GM18507 (cell line): Measurements from ENCODE around the gene TAF4B.
"Not testable (repeated sequence)": the region's sequence is repeated elsewhere in the genome, so short reads cannot be mapped to it uniquely, and the experiment has no call there.

Source experiments
- DNase-seq: peaks from one replicate; pipeline ENCODE4 v3.0.0; 2011; ENCODE audit warnings: low read depth; ENCODE audit not compliant: insufficient read length; ENCODE audit errors: extremely low spot score
- FAIRE-seq: peaks from 2 replicates; lab custom pipeline; 2011; peaks lifted over from hg19 to GRCh38; lab: Jason Lieb, UNC

Gene TAF4B

DNA sequence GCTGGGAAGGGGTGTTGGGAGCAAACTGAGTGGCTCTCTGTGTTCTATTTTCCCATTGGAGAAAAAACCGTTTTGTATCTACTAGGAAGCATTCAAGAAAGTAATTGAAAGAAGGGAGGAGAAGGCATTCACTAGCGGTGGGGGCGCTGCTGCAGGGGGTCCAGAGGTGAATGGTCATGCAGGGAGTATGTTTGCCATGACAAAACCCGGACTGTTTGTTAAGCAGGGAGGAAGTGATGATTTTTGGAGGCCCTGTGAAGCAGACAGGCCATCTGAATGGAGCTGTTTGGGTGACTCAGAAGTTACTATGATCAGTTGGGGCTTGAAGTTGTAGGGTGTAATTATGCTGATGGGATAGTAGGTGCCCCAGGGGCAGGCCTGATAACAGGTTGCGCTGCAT, 7.0 kb downstream of the TAF4B start:
- DNase-seq: no peak
- FAIRE-seq: no peak

DNA sequence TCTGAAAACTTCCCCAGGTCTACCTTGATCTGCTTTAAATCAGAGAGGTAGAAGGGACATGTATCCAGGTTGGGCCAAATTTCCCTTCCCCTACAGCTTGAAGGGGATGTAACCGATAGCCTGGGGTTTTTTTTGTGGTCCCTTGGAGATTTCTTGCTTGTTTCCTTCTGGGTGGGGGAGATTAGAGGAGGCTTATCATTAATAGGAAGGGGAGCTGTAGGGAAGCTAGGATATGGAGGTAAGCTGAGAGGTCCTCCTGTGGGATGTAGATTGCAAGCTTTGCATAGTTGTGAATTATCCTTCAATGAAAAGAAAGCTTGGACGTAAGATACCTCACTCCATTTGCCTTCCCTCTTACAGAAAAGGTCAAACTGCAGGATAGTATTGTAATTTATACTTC, 11.1 kb downstream of the TAF4B start:
- DNase-seq, FAIRE-seq: not testable (repeated sequence)

DNA sequence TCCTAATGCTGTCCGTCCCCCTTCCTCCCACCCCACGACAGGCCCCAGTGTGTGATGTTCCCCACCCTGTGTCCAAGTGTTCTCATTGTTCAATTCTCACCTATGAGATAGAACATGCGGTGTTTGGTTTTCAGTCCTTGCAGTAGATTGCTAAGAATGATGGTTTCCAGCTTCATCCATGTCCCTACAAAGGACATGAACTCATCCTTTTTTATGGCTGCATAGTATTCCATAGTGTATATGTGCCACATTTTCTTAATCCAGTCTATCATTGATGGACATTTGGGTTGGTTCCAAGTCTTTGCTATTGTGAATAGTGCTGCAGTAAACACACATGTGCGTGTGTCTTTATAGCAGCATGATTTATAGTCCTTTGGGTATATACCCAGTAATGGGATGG, 12.5 kb downstream of the TAF4B start:
- not testable (repeated sequence) for DNase-seq, FAIRE-seq

DNA sequence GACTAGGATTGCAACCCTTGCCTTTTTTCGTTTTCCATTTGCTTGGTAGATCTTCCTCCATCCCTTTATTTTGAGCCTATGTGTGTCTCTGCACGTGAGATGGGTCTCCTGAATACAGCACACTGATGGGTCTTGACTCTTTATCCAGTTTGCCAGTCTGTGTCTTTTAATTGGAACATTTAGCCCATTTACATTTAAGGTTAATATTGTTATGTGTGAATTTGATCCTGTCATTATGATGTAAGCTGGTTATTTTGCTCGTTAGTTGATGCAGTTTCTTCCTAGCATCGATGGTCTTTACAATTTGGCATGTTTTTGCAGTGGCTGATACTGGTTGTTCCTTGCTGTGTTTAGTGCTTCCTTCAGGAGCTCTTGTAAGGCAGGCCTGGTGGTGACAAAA, 16.1 kb downstream of the TAF4B start:
- DNase-seq, FAIRE-seq: not testable (repeated sequence)

DNA sequence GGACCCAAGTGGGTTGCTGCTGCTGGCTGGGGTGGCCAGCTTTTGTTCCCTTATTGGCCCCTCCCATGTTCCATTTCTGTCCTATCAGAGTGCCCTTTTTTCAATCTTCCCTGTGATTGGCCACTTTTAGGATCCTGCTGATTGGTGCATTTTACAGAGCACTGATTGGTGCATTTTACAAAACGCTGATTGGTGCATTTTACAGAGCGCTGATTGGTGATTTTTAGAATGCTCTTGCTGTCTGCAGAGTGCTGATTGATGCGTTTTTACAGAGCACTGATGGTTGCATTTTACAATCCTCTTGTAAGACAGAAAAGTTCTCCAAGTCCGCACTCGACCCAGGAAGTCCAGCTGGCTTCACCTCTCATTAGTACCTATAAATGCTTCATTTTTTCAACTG, 19.2 kb downstream of the TAF4B start:
- not testable (repeated sequence) for DNase-seq, FAIRE-seq

DNA sequence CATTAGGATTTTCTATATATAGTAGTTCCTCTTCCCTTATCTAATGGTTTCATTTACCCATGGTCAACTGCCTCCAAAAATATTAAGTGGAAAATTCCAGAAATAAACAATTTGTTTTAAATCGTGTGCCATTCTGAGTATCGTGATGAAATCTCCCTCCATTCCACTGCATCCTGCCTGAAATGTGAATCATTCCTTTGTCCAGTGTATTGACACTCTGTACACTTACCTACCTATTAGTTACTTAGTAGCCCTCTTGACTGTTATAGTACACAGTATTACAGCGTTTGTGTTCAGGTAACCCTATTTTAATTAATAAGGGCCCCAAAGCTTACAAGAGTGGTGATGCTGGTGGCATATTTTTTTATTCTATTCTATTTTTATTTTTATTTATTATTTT, 26.2 kb downstream of the TAF4B start:
- FAIRE-seq: no peak

DNA sequence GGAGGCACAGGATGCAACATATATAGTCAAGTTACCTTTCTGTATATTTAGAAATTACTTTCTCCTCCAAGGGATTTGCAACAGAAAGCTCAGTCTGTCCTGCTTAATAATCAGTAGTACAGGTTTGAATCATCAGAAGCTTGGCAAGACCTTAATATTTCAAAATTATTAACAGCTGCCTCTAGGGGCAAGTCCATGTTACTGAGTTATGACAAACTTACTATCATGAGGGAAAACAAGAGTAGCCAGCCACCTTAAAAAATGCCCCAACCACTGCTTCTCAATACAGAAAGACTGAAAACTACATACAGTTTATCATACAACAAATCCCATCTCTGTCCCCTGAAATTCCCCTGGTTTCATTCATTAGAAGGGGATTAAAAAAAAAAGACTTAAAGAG, 28.6 kb downstream of the TAF4B start:
- FAIRE-seq: peak; percentile 75
- DNase-seq: not testable (repeated sequence)

More for the DNA sequence above, 26.2 kb downstream of the TAF4B start:
- DNase-seq: no peak

DNA sequence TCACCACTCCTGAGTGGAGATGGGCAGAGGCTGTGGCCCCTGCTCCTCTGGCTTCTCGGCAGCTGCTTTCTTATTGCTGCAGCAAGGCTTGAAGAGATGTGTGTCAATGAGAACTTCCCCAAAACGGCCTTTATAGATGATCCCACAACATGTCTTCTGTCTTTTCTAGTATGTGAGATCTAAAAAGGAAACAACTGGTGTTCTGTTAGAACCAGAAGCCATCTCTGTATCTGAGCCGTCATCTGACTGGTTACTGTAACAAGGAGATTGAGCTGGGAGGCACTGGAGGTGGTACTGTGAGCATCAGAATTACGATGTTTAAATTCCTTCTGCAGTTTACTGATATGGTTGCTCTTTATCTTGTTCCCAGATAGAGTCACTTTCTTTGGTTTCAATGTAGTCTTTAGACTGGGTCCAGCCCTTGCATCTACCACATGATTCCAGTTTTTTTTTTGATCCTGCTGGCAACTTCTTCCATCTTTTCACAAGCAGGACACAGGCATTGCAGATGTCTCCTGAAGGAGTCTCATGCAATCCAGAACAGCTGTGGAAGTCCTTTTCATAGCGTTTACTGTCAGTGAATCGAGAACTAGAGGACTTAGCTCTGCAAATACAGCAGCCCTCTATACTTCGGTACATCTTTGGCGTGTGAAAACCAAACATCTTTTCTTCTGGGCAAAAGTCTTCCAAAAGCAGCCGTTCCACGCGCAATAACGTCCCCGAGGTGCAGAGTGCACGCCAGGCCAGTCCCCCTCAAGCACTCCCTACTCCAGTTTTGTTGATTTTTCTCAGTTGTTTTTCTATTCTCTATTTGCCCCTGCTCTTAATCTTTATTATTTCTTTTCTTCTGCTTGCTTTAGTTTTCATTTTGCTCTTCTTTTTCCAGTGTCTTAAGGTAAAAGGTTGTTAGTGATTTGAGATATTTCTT, 29.7 kb downstream of the TAF4B start:
- FAIRE-seq: peak; percentile 44
- no peak for DNase-seq

DNA sequence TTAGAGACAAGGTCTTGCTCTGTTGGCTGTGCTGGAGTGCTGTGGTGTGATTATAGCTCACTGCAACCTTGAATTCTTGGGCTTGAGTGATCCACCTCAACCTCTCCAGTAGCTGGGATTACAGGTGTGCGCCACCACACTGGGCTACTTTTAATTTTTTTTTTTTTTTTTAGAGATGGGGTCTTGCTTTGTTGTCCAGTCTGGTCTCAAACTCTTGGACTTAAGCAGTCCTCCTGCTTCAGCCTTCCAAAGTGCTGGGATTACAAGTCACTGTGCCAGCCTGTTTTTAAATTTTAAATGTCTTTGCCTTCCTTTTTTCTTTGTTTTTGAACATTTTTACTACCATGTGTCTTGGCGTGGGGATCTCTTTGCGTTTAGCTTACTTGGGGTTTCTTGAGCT, 32.5 kb downstream of the TAF4B start:
- DNase-seq: no peak
- no peak for FAIRE-seq

DNA sequence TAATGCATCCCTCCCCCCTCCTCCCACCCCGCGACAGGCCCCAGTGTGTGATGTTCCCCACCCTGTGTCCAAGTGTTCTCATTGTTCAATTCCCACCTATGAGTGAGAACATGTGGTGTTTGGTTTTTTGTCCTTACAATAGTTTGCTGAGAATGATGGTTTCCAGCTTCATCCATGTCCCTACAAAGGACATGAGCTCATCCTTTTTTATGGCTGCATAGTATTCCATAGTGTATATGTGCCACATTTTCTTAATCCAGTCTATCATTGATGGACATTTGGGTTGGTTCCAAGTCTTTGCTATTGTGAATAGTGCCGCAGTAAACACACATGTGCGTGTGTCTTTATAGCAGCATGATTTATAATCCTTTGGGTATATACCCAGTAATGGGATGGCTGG, 33.2 kb downstream of the TAF4B start:
- not testable (repeated sequence) for DNase-seq, FAIRE-seq

DNA sequence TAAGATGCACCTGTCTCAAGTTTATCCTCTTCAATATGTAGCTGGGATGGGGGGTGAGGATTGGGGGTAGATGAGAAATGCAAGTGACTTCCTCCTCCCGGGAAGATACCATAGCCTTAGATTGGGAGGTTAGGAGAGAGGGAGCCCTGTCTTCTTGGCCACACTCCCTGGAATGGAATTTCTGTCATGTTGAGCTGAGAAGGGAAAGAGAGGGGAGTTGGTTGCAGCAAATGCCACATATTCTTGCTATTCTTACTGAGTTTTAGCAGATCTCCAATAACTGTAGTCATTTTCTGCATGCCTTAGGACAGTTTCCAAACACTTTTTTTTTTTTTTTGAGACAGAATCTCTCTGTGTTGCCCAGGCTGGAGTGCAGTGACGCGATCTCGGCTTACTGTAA, 35.9 kb downstream of the TAF4B start:
- DNase-seq (no peak), FAIRE-seq (no peak)

DNA sequence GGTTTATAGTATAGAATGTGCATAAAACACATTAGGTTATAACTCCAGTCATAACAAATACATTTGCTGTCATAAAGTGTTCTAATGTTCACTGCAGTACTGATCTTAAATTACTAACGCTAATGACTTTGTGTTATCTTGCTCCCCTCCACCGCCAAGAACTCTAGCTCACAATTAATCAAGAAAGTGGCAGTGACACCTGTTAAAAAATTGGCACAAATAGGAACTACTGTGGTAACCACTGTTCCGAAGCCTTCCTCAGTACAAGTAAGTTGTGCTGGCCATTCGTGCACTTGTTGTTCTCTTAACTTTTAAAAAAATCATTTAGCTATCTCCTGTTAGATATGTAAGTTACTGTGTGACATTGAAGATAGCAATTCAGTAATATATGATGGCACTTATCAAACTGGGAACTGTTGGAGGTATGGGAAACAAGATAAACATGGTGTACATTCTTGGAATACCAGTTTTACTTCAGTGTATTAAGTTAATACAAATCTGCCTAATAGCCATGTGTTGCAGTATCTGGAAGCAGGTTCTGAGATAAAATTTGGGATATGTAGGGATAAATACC, 41.2 kb downstream of the TAF4B start:
- no peak for FAIRE-seq
- DNase-seq: no peak

DNA sequence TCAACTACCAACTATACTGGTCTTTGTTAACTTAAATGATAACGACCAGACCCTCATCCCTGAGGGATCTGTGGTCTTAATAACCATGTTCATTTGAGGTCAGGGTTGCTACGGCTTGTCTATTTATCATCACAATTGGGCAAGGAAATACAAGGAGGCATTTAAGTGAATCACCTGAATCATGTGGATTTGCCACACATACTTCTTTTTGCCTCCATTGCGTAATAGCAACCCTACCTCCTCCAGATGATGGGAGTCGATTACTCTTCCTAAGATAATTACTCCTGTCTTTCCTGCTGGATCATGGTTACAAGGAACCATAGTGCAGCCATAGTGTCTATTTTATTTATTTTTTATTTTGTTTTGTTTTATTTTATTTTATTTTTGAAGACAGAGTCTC, 42.2 kb downstream of the TAF4B start:
- FAIRE-seq (no peak), DNase-seq (no peak)

DNA sequence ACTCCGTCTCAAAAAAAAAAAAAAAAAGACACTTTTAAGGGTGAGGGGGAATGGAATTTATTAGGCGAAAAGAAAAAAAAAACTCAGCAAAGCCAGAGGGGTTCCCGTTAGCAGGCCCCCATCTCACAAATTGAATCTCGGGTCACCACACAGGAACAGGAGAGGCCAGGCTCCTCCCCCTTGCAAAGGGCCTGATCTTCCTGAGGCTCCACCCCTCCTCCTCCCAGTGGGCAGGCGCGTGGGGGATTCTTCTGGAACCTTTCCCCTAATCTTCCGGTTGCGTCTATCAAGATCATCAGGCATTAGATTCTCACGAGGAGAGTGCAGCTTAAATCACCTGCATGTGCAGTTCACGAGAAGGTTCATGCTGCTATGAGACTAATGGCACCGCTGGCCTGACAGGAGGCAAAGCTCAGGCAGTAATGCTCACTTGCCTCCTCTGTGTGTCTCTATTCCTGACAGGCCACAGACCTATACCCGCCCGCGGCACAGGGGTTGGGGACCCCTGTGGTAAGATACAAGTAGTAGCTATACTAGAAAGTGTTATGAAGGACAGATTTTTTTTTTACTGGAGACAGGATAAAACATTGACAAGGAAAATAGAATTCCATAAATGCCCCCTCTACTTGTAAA, 45.8 kb downstream of the TAF4B start:
- DNase-seq (no peak), FAIRE-seq (no peak)

DNA sequence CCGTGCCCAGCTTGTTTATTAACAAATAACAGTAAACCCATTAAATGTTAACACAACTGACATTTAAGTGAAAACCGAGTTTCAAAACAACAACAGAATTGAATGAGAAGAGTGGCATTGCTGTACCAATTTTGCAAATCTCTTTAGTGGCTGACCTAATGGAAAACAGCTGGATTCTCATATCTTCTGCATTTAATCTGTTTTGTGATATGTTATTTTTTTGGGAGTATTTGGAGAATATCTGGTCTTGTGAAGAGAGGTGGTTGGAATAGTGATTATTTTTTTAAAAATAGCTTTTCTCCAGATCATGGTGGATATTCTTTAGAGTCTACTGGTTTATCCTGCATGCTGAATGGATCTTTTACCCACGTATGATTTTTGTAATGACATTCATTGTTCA, 51.1 kb downstream of the TAF4B start:
- DNase-seq (no peak), FAIRE-seq (no peak)

DNA sequence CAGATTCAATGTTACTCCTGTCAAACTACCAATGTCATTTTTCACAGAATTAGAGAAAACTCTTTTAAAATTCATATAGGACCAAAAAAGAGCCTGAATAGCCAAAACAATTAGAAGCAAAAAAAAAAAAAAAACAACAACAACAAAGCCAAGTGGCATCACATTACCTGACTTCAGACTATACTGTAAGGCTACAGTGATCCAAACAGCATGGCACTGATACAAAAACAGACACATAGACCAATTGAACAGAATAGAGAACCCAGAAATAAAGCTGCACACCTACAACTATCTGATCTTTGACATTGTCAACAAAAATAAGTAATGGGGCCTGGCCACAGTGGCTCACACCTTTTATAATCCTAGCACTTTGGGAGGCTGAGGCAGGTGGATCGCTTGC, 53.2 kb downstream of the TAF4B start:
- no peak for DNase-seq
- no peak for FAIRE-seq

DNA sequence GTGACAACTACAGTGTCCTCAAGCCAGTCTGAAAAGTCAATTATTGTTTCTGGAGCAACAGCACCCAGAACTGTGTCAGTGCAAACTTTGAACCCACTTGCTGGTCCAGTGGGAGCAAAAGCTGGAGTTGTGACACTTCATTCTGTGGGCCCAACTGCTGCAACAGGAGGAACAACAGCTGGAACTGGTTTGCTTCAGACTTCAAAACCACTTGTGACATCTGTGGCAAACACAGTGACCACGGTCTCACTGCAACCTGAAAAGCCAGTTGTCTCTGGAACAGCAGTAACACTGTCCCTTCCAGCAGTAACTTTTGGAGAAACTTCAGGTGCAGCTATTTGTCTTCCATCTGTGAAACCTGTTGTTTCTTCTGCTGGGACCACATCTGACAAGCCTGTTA, 59.8 kb downstream of the TAF4B start:
- FAIRE-seq (peak; percentile 52), DNase-seq (no peak)

DNA sequence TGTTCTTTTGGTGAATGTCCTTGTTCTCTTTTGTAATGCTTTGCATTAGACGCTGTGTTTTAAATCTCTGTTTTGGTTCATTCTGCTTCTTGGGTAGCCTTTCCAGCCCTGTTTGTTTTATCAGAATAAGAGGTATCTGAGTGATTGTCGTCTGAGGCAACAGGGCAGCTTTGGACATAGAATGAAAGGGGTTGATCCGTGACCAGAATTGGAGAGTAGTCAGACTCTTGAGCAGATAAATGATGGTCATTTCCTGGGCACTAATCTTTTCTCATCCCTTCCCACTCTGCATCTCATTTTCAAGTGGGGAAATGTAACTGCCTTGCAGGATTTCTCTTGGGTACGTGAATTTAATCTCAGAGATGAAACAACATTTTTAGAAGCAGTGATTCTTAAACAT, 61.4 kb downstream of the TAF4B start:
- no peak for DNase-seq
- no peak for FAIRE-seq

DNA sequence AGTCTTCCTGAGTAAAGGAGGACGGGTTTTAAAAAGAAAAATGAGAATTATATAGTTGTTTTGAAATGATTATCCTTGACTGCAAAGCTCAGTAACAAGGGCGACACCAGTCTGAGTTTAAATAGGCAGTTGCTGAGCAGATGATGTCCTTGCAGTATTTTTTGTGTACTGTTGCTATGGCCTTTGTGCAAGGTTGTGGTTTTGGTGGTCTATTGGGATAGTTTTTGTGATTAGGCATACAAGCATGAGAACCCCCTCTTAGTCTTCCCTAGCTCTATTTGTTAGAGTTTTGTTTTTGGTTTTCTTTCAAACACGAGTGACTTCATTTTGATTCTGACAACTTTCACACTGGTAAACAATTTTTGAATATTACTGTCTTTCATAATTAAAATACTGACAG, 64.1 kb downstream of the TAF4B start:
- DNase-seq: no peak
- no peak for FAIRE-seq

DNA sequence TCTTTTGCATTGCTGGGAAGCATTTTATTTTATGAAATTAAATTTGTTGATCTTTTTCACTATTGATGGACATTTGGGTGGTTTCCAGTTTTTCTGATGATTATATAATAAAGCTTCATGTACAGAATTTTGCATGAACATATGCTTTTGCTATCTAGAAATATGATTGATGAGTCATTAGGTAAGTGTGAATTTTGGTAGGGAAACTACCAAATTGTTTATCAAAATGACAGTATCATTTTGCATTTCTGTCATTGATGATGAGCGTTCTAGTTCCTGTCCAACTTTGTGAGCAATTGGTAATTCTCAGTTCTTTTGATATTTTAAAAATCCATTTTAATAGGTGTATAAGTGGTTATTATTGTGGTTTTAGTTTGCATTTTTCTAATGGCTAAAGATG, 67.7 kb downstream of the TAF4B start:
- DNase-seq (no peak), FAIRE-seq (peak; percentile 5)

DNA sequence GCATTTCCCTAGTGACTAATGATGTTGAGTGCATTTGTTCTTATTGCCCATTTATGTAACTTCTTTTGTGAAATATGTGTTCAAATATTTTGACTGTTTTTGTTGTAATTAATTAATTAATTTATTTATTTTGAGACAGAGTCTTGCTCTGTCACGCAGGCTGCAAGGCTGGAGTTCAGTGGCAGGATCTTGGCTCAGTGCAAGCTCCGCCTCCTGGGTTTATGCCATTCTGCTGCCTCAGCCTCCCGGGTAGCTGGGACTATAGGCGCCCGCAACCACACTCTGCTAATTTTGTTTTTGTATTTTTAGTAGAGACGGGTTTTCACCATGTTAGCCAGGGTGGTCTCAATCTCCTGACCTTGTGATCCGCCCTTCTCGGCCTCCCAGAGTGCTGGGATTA, 71.9 kb downstream of the TAF4B start:
- no peak for DNase-seq
- no peak for FAIRE-seq
